GM23338 (cell line): ENCODE results near the gene PAX6. TPM values are rescaled to one million over a fixed set of nuclear protein-coding genes. Genes with fewer than 3 reads are reported as not detected.

Experiments used
- ATAC-seq: fragments of 200-7000 bp; cut with Tn5 transposase; 3 replicates; pipeline ENCODE4 v1.9.1; 2020
- DNase-seq: peaks from one replicate; pipeline ENCODE4 v3.0.0-alpha.2; 2015; ENCODE audit warnings: low spot score
- H2AFZ ChIP-seq: fragments of 200-600 bp; sonication (generic); 2 replicates; pipeline ENCODE4 v1.8.0; 2016; ENCODE audit warnings: antibody characterized with exemption, mild to moderate bottlenecking, moderate library complexity
- H3F3A ChIP-seq: fragments of 200-600 bp; sonication (generic); replicated peaks from 2 replicates; pipeline ENCODE4 v1.8.0; 2017; ENCODE audit warnings: antibody characterized with exemption, mixed run types, low read depth
- H3K27ac ChIP-seq: fragments of 200-600 bp; sonication (generic); 2 replicates; pipeline ENCODE4 v1.6.1; 2016; ENCODE audit warnings: low read depth
- H3K27me3 ChIP-seq: fragments of 200-600 bp; sonication (generic); 2 replicates; pipeline ENCODE4 v1.8.0; 2016; ENCODE audit warnings: mild to moderate bottlenecking, mixed run types, moderate library complexity; ENCODE audit not compliant: insufficient read depth
- H3K36me3 ChIP-seq: fragments of 200-600 bp; sonication (generic); 2 replicates; pipeline ENCODE4 v1.8.0; 2016; ENCODE audit warnings: mild to moderate bottlenecking; ENCODE audit not compliant: insufficient read depth
- H3K4me1 ChIP-seq: fragments of 200-600 bp; sonication (generic); 2 replicates; pipeline ENCODE4 v1.8.0; 2016; ENCODE audit warnings: mild to moderate bottlenecking, moderate library complexity; ENCODE audit not compliant: insufficient read depth
- H3K4me2 ChIP-seq: fragments of 200-600 bp; sonication (generic); 2 replicates; pipeline ENCODE4 v1.7.1; 2017; ENCODE audit warnings: mixed run types
- H3K4me3 ChIP-seq: fragments of 200-600 bp; sonication (generic); 2 replicates; pipeline ENCODE4 v1.6.1; 2016; ENCODE audit warnings: mixed run types
- H3K79me2 ChIP-seq: fragments of 200-600 bp; sonication (generic); replicated peaks from 2 replicates; pipeline ENCODE4 v1.8.0; 2017; ENCODE audit warnings: mild to moderate bottlenecking; ENCODE audit not compliant: insufficient read depth
- H3K9me2 ChIP-seq: fragments of 200-600 bp; sonication (generic); 2 replicates; pipeline ENCODE4 v1.8.0; 2017; ENCODE audit not compliant: insufficient read depth
- H4K20me1 ChIP-seq: fragments of 200-600 bp; sonication (generic); replicated peaks from 2 replicates; pipeline ENCODE4 v1.8.0; 2017; ENCODE audit warnings: mild to moderate bottlenecking; ENCODE audit not compliant: insufficient read depth
- H3K27ac Mint-ChIP-seq: 2 replicates; pipeline ENCODE4 v1.8.0; 2020; ENCODE audit warnings: inconsistent platforms, mild to moderate bottlenecking, moderate library complexity, mixed read lengths
- H3K27me3 Mint-ChIP-seq: 3 replicates; pipeline ENCODE4 v1.8.0; 2022; ENCODE audit warnings: low read depth, mild to moderate bottlenecking, moderate library complexity, mixed read lengths, inconsistent platforms; ENCODE audit not compliant: insufficient read depth, poor library complexity
- H3K36me3 Mint-ChIP-seq: 3 replicates; pipeline ENCODE4 v1.8.0; 2021; ENCODE audit warnings: low read depth, mild to moderate bottlenecking, inconsistent platforms, moderate library complexity, mixed read lengths
- H3K4me1 Mint-ChIP-seq: 3 replicates; pipeline ENCODE4 v1.8.0; 2020; ENCODE audit warnings: mild to moderate bottlenecking, inconsistent platforms, mixed read lengths
- H3K4me3 Mint-ChIP-seq: 3 replicates; pipeline ENCODE4 v1.8.0; 2021; ENCODE audit warnings: moderate library complexity, mild to moderate bottlenecking, inconsistent platforms, mixed read lengths
- H3K9me3 Mint-ChIP-seq: 3 replicates; pipeline ENCODE4 v1.8.0; 2020; ENCODE audit warnings: moderate library complexity, mild to moderate bottlenecking, inconsistent platforms, mixed read lengths
- CREB1 ChIP-seq: fragments of 250-450 bp; sonication (Bioruptor Pico); IDR thresholded peaks from 2 replicates; pipeline ENCODE4 v1.5.0; 2020; ENCODE audit warnings: low read depth, mild to moderate bottlenecking, moderate library complexity
- CTCF ChIP-seq, 2 experiments: fragments of 200-600 bp in 1 of 2; sonication (generic) in 1 of 2; conservative IDR thresholded peaks; 2 replicates each; pipeline versions ENCODE4 v1.5.1 to v1.6.1; 2016 to 2017; ENCODE audit warnings: antibody characterized with exemption in 2 of 2, low read depth in 2 of 2, mild to moderate bottlenecking in 2 of 2, moderate library complexity in 1 of 2
- ETS1 ChIP-seq: IDR thresholded peaks from 2 replicates; pipeline ENCODE4 v1.6.1; 2016; ENCODE audit warnings: antibody characterized with exemption
- EZH2 ChIP-seq: fragments of 200-600 bp; sonication (generic); IDR thresholded peaks from one replicate; pipeline ENCODE4 v1.8.0; 2017; ENCODE audit warnings: antibody characterized with exemption, mild to moderate bottlenecking, low read depth; ENCODE audit not compliant: unreplicated experiment
- POLR2AphosphoS5 ChIP-seq: IDR thresholded peaks from 2 replicates; pipeline ENCODE4 v1.6.1; 2016; ENCODE audit warnings: antibody characterized with exemption, low read depth
- REST ChIP-seq: IDR thresholded peaks from one replicate; pipeline ENCODE4 v1.6.1; 2018; ENCODE audit warnings: antibody characterized with exemption; ENCODE audit not compliant: unreplicated experiment
- STAT1 ChIP-seq: IDR thresholded peaks from one replicate; pipeline ENCODE4 v1.6.1; 2016; ENCODE audit warnings: antibody characterized with exemption; ENCODE audit not compliant: unreplicated experiment
- polyA plus RNA-seq: library from polyadenylated mRNA; unstranded; fragments of >200 nt; fragmentation: Nextera tagmentation; extraction: Ambion mirVana; gene quantifications from 2 replicates; pipeline ENCODE4 v1.2.1, GENCODE V29; 2016
- total RNA-seq: library from RNA; depleted of rRNA; stranded (reverse); fragments of >200 nt; shearing (Covaris generic); gene quantifications from 2 replicates; pipeline ENCODE4 v1.2.3, GENCODE V29; 2014

PAX6 gene
- total and polyA plus RNA-seq, 2 experiments from 2014 or later, result 0.17 to 0.45 TPM

- TF ChIP-seq STAT1 (no peak), ETS1 (no peak), REST (no peak), CREB1 (CRISPR knock-in tag) (no peak), CTCF (conservative IDR thresholded peaks at IDR 0.05; ENCODE audit: low read depth in 2 of 2) (no peak), POLR2AphosphoS5 (no peak)
Measured at GRCh38 chr11:31797190-31798056, 13.7 kb downstream of the PAX6 start (continued).

GRCh38 chr11:31796499-31797189, 14.5 kb downstream of the PAX6 start:
- peak overlapping the region; percentile 91 for H3K4me2 ChIP-seq
- H3K27me3 ChIP-seq, result peaks cover 84% of the 10 kb centered on the region
- peak overlapping the region; percentile 60 for H3K4me3 ChIP-seq
- DNase-seq (peak; percentile 51), ATAC-seq (no peak)
- no peaks in the 10 kb centered on the region for H3K36me3 ChIP-seq
- no peaks in the 10 kb centered on the region for H3K9me2 ChIP-seq
- H3F3A ChIP-seq, result peaks cover 29% of the 10 kb centered on the region; the same call in 1 of the 2 replicates
- peaks cover 65% of the 10 kb centered on the region for H3K27me3 Mint-ChIP-seq
- no peaks in the 10 kb centered on the region; the same call in 2 of the 3 replicates for H3K36me3 Mint-ChIP-seq
- H3K27ac Mint-ChIP-seq, result no peak overlapping the region
- H3K79me2 ChIP-seq, result no peaks in the 10 kb centered on the region
- H3K27ac ChIP-seq, result no peak overlapping the region
- H2AFZ ChIP-seq, result no peak overlapping the region; the same call in 1 of the 2 replicates
- peaks cover 32% of the 10 kb centered on the region for H3K4me1 Mint-ChIP-seq
- peak overlapping the region; percentile 68 for H3K4me3 Mint-ChIP-seq
- H4K20me1 ChIP-seq, result peaks cover 8% of the 10 kb centered on the region
- TF ChIP-seq EZH2 (peak; percentile 17), STAT1 (no peak)
- H3K9me3 Mint-ChIP-seq, result no peaks in the 10 kb centered on the region; the same call in 2 of the 3 replicates
- peaks cover 40% of the 10 kb centered on the region for H3K4me1 ChIP-seq
